HG03064 (cell line): ENCODE data around the gene RASAL2.
"Not testable (repeated sequence)": the region's sequence is repeated elsewhere in the genome, so short reads cannot be mapped to it uniquely, and the experiment has no call there.

Source experiments
- ATAC-seq: cut with Tn5 transposase; IDR thresholded peaks from one replicate; pipeline ENCODE4 v1.9.1; 2021; ENCODE audit warnings: low read depth; ENCODE audit not compliant: unreplicated experiment

Gene RASAL2

GRCh38 chr1:178109348-178110143 is 15.6 kb downstream of the RASAL2 start:
- no peak for ATAC-seq

DNA sequence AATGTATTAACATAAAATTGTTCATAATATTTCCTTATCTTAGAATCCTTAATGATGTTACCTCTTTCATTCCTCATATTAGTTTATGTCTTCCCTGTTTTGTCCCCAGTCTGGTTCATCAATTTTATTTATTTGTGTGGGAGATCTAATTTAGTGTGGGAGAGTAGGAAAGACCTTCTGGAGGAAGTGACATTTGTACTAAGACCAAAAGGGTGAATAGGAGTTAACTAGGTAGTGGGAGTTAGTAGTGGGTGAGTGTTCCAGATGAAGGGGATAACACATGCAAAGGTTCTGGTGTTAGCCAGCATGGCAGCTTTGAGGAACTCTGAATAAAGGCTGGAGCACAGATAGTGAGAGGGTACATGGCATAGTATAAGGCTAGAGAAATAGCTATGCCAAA is 21.4 kb downstream of the RASAL2 start:
- ATAC-seq = no peak

GRCh38 chr1:178118524-178118923 is 24.6 kb downstream of the RASAL2 start:
- ATAC-seq = no peak

DNA sequence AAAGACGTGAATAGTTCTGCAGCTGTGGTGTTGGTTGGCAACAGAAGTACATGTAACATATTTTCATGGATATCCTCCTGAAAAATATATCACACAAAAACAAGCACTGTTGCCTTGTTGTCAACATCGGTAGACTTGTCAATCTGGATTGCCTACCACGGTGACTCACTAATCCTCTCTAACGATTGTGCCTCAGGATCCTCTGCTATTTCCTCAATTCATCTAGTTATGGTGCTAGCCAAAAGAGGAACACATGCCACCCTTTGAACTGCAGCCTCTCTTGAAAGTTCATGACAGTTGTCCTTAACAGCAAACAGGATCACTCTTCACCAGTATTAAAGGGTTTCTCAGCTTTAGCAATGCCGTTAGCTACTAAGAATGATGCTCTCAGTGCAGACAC is 25.7 kb downstream of the RASAL2 start:
- ATAC-seq = no peak

GRCh38 chr1:178120088-178120487 is 26.2 kb downstream of the RASAL2 start:
- no peak for ATAC-seq

- ATAC-seq = not testable (repeated sequence)
These were observed 26.7 kb downstream of the RASAL2 start for GRCh38 chr1:178120520-178121052.

DNA sequence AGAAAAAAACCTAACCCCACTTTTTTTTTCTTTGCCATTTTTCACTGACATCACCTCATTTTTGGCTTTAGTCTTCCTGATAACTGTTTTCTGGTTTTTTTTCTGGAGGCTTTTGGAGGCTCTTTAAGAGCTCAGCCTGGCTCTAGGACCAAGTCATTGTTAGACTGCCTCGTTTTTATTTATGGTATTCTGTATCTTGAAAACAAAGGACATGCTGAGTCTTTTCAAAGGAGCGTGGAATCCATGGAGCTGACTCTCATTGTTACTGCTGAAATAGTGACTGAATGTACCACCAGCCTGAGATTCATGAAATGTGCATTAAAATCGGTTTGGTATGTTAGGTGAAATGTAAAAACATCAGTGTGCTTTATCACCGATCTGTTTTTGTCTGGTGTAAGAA is 28.0 kb downstream of the RASAL2 start:
- ATAC-seq = no peak

DNA sequence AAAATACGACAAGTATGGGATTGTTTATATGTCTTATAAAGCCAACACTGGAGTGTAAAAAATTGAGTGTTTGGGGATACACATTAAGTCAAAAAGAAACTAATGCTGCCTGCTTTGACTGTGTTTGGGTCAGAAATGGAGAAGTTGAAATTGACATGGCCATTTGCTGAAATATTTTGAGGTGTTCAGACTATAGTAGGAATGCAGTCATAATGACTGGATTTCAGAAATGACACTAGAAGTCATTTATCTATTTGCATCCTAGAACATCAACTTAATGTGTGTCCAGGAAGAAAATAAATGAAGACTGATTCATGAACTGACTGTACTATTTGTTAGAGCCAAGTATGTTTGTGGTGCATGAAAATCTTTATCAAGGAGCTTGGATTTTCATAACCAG is 28.4 kb downstream of the RASAL2 start:
- ATAC-seq = no peak

DNA sequence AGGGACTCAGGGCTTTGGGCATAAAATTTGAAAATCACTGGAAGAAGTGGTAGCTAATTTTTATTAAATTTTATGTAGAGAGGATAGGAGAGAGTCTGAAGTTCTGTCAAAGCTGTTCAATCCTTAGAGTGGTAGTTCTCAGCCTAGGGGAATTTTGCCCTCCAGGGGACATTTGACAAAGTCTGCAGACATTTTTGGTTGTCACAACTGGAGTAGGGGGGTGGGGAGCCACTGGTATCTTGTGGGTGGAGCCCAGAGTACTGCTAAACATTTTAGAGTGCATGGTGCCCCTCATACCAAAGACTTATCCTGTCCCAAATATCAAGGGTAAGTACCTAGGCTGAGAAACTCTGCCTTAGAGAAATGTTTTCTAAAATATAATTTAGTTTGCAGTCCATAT is 30.2 kb downstream of the RASAL2 start:
- no peak for ATAC-seq

DNA sequence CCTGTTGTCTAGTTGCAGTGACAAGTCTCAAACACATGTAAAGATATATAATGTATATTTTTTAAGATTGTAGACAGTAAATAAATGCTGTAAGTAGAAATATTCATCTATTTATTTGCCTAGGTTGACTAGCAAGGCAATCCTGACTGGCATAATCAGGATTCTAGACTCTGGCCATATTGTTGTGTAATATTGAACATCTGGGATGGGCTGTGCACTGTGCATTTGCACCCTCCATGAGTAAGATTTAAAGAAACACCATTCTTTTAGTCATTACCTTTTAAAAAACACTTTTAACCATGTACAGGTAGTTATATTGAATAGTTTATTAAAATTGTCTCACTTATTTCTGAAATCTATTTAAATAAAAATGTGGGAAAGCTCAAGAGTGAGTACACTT is 32.4 kb downstream of the RASAL2 start:
- ATAC-seq = no peak

- no peak for ATAC-seq
These were observed 32.9 kb downstream of the RASAL2 start for GRCh38 chr1:178126741-178127185.

DNA sequence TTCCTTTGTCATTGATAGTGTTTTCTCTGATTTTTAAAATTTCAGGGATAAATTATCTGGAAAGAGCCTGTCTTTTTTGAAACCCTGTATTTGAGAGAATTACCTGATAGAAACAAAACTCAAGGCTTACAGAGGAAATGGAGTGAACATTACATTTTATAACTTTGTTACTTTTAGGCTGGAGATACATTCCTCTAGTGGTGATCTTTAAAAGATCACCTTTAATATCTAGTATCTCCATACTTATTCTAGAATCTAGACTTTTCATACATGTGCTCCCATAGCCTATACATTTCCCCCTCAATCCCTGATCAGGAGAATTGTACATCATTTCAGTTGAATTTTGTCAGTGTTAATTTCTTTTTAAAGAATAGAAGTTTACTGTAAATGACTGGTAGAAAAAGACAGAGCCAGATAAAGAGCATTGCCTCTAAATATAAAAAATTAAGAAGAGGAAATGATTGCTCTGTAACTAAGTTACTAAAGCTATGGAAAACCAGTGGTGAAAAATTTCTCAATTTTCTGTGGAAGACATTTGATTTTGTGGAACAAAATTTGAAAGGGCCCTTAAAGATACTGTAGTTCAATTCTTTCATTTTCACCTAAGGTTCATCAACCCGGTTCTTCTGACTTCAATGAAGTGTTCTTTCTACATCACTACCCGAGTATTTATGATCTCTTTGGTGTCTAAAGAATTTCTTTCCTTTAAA is 33.7 kb downstream of the RASAL2 start:
- ATAC-seq = no peak

DNA sequence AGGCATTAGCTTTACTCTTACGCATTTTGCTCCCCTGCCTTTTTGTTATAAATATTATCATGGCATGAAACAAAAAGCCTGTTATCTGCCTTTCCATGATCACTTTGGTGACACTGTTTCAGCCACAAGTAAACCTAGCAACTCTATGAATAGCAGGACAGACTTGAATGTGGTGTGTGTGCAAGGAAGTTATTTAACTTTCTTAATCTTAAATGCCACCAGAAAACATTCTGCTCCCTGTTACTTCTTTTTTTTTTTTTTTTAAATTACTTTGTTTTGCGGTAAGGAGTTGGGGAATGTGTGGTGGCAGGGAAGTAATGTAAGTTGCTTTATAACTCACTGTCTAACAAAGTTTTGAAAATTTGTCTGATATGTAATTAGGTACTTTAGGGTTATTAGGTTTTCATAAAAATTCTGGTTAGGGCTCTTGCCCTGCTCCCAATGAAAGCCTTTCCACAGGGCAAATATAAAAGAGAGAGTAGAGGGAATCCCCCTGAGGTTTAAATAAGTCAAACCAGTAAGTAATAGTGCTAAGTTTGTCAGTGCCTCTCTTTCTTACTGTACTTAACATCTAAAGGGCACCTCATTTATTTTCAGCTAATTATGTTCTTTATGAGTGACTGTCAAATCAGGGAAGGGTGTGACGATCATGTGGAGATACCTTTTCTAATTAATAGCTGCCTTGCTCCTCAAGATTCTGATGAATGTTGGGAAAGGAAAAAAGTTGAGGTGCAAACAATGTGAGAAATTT is 39.5 kb downstream of the RASAL2 start:
- ATAC-seq = no peak

GRCh38 chr1:178134061-178134460 is 40.2 kb downstream of the RASAL2 start:
- no peak for ATAC-seq

DNA sequence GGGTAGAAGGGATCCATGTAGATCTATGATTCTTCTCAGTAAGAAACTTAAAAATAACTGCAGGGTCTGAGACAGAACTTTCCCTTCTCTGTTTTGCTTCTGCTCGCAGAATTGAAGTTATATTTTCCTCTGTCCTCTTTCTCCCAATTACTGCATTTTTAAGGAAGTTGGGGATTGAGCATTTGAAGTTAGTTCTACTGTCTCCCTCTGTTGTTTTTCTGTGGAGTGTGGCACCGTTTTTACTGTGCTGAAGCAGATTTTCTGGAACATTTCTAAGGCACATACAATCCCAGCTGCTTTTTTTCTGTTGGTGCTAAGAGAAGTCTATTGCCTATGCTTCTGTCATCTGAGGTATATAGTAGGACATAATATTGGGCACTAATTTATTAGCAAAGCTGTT is 43.3 kb downstream of the RASAL2 start:
- ATAC-seq = no peak

DNA sequence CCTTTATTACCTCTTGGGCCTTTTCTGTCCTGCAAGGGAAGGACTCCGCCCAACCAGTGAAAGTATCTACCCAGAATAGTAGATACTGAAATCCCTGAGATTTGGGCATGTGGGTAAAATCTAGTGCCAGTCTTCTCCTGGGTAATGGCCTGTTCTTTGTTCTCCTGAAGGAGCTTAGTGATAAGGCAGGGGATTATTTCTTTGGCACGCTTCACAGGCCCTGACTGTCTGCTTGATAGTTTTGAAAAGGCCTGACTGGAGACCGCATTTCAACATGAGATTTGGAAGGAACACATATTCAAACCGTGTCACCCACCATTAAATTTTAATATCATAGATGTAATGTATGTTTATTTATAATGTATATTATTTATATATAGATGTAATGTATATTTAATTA is 48.9 kb downstream of the RASAL2 start:
- ATAC-seq = no peak

- no peak for ATAC-seq
These were observed 50.1 kb downstream of the RASAL2 start for GRCh38 chr1:178143730-178144690.

- ATAC-seq = no peak
These were observed 51.7 kb downstream of the RASAL2 start for GRCh38 chr1:178145605-178146004.

DNA sequence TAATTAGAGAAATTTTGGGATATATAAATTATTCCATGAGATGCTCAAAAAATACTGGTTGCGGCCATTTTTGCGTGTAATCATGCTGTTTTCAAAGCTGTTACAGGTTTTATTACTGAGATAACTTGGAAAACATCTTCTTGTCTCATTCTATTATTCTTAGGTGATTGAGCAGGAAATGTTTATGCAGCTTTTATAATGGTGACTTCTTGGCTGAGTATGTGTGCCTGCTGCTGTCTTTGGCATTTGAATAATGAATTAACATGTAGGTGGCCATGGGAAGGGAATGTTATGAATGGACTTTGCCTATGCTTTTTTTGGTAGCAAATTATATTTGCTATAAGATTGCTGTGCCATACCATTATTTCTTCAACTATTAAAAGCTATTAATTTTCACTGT is 52.5 kb downstream of the RASAL2 start:
- ATAC-seq = no peak

- no peak for ATAC-seq
These were observed 56.7 kb downstream of the RASAL2 start for GRCh38 chr1:178150610-178151009.
